HK-2 (cell line): ENCODE results near the gene PHACTR3.

ENCODE experiments used
- DNase-seq: peaks from one replicate; pipeline ENCODE4 v3.0.0-alpha.2; 2018; ENCODE audit not compliant: unreplicated experiment

Gene PHACTR3

GRCh38 chr20:59814840-59815340, 210.6 kb downstream of the PHACTR3 start:
- no peak for DNase-seq

- no peak for DNase-seq
These were observed 211.9 kb downstream of the PHACTR3 start for GRCh38 chr20:59816146-59816738.

DNA sequence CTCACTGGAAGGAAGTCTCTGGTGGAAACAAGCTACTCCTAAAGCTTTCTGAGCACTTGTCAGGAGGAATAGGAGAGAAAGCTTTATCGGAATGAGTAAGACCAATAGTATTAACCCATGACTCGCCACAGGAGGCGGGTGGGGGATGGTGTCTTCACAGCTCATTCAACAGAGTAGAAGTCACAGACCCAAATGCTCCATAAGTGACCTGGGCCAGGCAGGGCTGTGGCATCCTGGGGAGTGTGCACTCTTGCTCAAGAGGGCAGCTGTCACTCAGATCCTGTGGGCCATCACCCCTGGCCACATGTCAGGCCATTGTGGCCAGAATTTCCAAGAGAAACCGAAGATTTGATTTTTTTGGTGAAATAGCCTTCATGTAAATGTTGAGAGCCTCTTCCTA, 213.1 kb downstream of the PHACTR3 start:
- DNase-seq = no peak

- no peak for DNase-seq
These were observed 213.7 kb downstream of the PHACTR3 start for GRCh38 chr20:59817846-59818615.

DNA sequence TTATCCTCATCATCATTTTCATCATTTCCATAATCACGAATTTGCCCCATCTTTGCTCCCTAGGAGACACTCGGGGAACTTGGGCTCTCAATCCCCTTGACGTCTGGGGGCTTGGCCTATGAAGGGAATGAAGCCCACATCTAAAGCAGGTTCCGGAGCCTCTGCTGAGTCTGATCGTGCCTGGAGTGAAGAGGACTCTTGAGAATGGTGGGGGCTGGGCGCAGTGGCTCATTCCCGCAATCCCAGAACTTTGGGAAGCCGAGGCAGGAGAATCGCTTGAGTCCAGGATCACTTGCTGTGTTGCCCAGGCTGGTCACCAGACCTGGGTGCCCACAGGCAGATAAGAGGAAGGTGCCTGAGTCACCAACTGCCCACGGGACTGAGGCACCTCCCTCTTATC, 214.6 kb downstream of the PHACTR3 start:
- no peak for DNase-seq

- no peak for DNase-seq
These were observed 215.3 kb downstream of the PHACTR3 start for GRCh38 chr20:59819496-59820203.

DNA sequence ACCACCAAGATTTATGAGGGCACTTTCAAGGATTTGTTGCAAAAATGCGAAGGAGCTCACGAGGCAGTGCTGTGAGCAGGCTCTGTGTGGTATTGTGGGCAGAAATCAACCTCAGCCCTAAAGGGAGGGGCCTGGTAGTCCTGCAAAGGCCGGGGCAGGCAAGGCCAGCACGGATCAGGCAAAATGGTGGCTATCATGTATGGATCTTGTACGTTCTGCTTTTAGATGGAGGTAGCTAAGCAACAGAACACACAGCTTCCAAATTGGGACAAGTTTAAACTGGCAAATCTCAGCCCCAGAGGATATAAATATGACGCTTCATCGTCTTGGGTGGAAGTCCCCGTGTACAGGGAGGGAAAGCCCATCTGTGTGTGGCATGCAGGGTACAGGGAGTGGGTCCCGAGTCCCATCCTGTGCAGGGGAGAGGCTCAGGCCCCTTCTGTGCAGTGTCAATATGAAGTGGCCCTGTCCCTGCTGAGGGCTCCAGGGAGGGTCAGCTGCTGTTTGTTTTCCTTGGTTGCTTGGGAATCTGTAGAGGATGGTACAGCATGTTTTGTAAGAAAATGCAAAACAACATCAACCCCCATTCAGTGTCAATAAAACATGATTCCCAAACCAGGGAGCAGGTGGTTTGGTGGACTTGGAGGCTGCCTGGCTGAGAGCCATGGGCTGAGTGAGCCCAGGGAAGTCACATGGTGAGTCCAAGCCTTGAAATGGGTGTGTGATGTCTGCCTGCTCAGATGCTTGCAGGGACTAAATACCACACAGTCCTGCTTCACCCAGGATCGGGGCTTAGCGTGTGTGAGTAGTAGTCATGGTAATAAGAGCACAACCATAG, 216.1 kb downstream of the PHACTR3 start:
- DNase-seq = no peak

- DNase-seq = no peak
These were observed 216.9 kb downstream of the PHACTR3 start for GRCh38 chr20:59821201-59821600.

GRCh38 chr20:59821788-59822187, 217.4 kb downstream of the PHACTR3 start:
- no peak for DNase-seq

GRCh38 chr20:59822291-59823029, 218.1 kb downstream of the PHACTR3 start:
- no peak for DNase-seq

- DNase-seq = no peak
These were observed 218.7 kb downstream of the PHACTR3 start for GRCh38 chr20:59823030-59823423.

DNA sequence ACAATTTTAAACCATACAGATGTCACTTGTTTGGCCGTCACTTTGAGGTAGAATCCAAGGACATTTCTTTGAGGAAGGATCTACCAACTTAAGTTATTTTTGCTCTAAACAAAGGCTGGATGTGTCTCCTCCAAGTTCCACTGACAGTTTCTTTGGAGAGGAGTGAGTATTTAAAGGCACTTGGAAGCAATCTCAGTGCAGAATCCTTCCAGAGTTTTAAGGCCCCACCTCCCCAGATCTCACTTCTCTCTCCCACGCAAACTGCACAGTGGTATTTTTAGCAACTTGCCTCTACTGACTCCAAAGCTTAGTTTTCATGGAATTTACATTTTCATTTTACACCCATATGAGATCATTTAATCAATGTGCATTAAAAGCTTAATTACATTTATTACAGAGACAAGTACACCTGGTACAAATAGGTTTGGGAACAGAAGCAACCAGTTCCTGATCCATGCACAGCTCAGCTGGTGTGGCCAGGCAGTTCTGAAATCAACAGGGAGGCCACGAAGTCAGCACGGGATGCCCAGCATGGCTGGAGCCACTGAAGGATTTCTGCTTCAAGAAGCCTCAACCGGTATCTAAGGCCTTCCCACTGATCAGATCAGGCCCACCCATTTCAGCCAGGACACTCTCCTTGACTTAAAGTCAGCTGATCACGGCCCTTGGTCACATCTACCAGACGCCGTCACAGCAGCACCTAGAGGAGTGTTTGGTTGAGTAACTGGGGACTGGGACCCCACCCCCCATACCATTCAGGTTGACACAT, 219.3 kb downstream of the PHACTR3 start:
- no peak for DNase-seq

DNA sequence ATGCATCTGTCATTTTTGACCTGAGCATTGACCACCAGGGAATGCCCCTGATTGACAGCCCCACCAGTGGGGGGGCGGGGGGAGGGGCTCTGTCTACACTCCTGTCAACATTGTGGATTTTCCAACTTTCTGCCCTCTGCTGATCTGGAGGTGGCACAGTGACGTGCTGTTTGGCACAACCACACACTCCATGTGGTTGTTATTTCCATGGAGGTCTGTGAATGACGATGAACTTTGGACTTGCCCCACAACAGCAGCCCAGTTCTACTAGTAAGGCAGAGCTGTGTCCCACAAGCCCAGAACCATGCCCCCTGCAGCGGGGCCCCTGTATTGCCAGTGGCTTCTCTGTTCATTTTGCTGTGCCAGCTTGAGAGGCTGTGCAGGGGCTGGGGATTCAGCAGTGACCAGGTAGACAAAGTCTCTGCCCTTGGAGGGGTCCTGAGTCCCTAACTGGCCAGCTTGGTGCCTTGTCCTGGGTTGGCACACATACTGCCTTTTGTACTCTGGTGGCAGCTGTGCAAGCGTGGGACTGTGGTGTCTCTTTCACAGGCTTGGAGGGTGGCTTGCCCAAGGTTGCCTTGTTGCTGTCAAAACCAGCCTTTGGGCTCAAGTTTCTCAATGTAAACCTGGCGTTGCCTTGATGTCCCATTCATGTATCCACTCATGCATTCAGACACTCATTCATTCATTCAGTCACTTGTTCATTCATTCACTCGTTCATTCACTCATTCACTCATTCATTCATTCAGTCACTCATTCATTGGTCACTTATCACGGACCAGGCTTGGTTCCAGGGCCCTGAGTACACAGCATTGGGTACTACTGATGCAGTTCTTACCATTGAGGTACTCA, 220.6 kb downstream of the PHACTR3 start:
- DNase-seq = no peak

GRCh38 chr20:59825563-59825920, 221.2 kb downstream of the PHACTR3 start:
- no peak for DNase-seq

DNA sequence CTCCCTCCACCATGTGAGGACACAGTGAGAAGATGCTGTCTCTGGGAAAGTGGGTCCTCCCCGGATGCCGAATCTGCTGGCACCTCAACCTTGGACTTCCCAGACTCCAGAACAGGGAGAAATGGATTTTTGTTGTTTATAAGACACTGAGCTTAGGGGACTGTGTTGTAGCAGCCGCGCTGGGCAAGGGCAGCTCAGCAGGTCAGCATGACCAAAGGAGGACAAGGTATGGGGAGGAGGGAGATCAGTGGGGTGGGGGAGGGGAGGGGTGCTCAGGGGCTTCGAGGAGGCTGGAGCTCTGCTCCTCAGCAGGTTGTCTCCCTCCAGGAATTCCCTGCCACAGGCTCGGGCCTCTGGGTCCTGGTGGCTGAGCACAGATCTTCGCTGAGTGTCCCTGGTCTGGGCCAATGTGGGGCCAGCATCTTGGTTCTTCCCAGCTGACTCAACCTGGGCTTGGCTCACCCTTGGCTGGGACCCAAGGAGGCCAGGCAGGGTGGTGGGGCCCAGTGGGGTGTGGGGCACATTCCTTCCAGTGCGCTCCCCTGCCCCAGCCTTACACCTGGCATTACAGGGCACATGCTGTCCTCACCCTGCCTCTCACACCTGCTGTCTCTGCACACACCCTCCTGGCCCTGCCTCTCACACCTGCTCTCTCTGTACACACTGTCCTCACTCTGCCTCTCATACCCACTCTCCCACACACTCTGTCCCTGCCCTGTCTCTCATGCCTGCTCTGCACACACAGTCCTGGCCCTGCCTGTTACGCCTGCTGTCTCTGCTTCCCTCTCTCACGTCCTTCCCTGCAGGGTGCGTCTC, 221.8 kb downstream of the PHACTR3 start:
- peak; percentile 48 for DNase-seq

- DNase-seq = no peak
These were observed 223.1 kb downstream of the PHACTR3 start for GRCh38 chr20:59827138-59828056.
